GM12801 (cell line): Measurements from ENCODE around the gene EXPH5.

Experiments used
- TF ChIP-seq, protein P1 (sequence below): IDR thresholded peaks from one replicate; pipeline ENCODE4 v1.5.1; 2011; ENCODE audit warnings: control low read depth; ENCODE audit not compliant: insufficient read length; ENCODE audit errors: extremely low read depth

The EXPH5 gene, protein sequence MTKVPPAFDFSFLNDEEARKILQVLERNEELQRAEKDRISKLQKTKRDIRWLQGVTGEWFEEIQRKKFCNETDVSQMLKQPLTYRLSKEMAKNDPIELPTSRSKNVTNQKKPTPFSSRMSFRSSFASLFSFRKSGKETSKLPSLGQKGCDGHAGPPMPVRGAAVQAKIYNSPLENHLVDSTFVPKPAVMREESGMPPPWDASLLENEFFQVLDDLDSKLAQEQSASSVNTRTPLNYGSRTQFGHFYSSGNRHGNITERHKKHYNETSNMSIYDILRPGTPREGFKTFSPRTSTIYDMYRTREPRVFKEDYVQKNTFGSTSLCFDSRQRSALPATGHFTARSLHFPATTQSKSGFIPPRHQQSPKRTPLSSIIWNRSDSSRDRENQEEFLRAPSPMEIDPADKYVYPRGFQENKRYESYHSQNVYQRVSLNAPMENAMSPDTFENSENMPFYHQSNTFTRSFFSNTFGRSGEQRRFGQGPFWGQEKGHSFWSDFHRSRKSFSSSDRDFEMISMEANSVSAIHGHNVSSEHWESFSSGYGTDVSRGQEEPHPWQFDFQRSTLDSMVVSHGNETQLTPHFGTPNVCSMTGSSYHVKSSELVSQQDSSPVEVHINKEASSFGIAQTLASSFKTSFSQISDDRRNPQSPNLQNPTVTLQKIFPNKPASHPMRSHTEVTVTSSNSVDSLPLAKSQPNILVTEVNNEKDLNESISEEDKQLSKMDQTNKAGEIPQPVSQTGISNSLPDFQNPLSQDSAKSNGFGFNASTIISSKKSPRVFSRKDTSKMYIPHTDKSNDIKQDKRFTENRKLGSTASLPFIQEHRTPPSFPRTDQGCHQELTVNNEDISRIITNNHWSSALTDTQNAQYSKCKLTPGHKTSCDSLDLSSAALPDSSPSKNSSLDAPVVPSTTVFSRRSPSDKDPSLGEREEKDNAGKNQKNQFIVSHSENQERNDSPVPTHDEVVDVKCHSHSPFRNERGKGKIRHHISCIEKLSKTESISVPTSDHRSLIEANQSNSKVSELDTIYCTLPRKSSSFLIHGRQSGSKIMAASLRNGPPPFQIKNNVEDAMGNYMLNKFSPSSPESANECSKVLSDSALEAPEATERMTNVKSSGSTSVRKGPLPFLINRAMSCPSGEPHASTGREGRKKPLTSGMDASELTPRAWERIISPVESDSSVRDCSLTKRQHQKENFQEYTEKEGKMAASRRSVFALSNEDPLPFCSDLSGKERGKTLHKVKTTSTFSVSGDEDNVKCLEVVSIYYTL (N-terminal part only)

GRCh38 chr11:108593214-108593922 lies at the start of gene EXPH5:
Gene EXPH5 (minus strand): TSS chr11:108593768. CDS start chr11:108593536, 232 bp downstream.
- TF ChIP-seq, protein P1, sequence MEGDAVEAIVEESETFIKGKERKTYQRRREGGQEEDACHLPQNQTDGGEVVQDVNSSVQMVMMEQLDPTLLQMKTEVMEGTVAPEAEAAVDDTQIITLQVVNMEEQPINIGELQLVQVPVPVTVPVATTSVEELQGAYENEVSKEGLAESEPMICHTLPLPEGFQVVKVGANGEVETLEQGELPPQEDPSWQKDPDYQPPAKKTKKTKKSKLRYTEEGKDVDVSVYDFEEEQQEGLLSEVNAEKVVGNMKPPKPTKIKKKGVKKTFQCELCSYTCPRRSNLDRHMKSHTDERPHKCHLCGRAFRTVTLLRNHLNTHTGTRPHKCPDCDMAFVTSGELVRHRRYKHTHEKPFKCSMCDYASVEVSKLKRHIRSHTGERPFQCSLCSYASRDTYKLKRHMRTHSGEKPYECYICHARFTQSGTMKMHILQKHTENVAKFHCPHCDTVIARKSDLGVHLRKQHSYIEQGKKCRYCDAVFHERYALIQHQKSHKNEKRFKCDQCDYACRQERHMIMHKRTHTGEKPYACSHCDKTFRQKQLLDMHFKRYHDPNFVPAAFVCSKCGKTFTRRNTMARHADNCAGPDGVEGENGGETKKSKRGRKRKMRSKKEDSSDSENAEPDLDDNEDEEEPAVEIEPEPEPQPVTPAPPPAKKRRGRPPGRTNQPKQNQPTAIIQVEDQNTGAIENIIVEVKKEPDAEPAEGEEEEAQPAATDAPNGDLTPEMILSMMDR: no peak

DNA sequence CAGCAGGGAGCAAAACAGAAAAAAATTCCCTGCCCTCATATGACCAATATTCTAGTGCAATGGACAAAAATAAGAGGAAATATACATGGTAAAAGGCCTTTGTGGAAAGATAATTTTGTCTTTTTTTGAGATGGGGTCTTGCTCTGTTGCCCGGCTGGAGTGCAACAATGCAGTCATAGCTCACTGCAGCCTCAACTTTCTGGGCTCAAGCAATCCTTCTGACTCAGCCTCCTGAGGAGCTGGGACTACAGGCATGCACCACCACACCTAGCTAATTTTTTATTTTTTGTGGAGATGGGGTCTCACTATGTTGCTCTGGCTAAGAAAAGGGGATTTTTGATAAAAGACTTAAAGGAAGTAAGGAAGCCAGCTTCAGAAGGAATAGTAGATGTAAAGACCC lies 45.6 kb upstream of the EXPH5 start:
- TF ChIP-seq, protein P1: no peak

DNA sequence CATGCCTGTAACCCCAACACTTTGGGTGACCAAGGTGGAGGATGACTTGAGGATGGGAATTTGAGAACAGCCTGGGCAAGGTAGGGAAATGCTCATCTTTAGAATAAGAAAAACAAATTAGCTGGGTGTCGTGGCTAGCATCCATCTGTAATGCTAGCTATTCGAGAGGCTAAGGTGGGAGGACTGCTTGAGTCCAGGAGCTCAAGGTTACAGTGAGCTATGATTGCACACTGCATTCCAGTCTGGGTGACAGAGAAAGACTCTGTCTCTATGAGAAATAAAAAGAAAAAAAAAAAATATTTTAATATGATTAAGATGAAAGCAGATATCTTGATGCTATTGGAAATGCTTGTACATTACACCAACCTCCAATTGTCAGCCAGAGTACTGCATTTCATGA lies 42.7 kb upstream of the EXPH5 start:
- TF ChIP-seq, protein P1: no peak

- TF ChIP-seq, protein P1: no peak
Measured at GRCh38 chr11:108635106-108635505, 41.5 kb upstream of the EXPH5 start.

DNA sequence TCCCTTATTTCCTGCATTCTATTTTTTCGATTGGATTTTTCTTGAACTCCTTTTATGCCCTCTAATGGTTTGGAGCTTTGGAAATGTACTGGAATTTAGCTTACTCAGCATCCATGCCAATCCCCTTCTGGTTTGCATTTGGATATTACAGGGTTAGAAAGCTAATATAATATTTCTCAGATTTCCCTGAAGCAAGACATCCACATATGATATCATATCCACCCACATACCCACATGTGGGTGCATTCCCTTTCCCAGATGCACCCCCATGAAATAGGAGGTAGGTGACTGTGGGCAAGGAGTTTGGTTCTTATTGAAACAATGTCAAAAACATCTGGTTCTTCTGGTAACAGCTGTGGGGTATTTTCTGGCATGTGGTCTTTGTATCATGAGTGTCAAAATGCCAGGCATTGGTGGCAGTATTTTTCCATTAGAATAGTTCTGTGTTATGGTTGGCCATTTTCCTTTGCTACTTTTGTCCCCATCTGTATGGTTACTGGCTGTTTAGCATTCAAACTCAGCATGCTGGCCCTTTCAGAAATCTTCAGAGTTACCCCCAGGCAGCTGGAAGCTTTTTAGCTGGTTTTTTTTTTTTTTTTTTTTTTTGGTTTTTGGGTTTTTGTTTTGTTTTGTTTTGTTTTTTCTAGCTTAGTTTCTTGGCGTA lies 38.6 kb upstream of the EXPH5 start:
- TF ChIP-seq, protein P1: no peak

DNA sequence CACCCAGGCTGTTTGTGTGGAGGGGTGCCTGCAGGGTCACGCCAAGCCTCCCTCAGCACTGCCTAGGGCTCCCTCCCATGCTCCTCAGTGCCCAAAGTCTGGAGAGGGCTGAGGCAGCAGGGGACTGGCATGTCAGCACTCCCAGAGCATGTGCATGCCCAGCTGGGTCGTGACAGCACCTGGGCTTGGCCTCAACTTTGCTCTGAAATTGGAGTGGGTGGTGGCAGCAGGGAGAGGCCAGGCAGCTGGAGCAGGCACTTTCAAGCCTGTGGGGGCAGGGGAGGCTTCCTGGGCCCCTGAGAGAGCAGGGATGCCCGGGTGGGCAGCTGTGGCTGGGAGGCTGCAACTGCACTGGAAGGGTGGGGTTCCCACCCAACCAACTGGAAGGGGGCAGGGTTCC lies 35.7 kb upstream of the EXPH5 start:
- TF ChIP-seq, protein P1: no peak
